GM21786 (cell line): ENCODE measurements around the gene EEPD1.
A peak's percentile ranks its signal among the peaks of the same experiment; 100 is the strongest.
"Not testable (repeated sequence)": the region's sequence is repeated elsewhere in the genome, so short reads cannot be mapped to it uniquely, and the experiment has no call there.

Experiments used
- ATAC-seq: cut with Tn5 transposase; IDR thresholded peaks from one replicate; pipeline ENCODE4 v1.9.1; 2021; ENCODE audit not compliant: unreplicated experiment

Gene EEPD1

GRCh38 chr7:36128448-36129047 is 24.5 kb upstream of the EEPD1 start:
- ATAC-seq = no peak

DNA sequence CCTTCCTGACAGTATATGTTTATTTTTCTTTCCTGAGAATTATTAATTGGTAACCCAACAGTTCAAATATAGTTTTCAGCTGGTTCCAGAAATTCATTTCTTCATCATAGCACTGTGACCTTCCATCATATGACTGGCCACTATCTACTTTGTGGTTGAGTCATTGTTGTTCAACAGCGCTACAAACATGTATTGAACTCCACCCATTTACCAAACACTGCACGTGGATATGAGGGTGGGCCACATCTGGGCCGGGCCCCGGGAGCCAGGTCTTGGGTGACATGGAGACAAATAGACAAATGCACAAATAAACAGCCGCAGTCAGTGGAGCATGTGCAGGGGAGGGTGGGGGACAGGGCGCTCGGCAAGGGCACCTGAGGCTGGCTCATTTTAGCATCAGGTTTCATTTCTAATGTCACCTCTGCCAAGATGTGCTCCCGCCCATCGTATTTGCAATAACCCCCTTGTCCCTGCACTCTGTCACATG is 24.0 kb upstream of the EEPD1 start:
- ATAC-seq = no peak

DNA sequence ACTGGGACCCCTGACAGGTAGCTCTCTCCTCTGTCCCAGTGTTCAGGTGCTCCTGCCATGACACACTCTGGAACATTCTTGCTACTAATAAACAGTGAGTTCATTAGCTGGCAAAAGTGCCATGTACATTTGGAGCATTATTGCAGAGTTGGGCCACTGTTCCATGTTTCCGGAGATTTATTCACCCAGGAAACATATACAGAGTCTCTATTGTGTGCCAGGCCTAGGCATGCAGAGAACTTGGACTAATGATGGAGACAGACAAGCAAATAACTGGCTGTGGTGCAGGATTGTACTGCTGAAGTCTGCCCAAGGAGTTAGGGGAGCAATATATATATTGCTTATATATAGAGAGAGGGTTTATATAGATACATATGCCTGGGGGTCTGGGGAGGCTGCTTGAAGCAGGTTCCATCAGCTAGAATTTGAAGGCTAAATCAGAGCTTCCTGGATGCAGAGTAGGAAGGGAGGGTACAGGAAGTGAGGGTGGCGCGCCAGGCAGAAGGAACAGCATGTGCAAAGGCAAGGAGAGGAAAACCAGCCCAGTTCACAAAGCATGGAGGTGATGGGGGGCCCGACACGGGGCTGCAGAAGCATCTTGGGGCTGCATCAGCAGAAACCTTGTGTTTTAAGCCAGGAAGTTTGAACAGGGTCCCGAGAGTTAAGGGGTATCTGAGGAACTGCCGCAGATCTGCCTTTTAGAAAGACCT is 22.7 kb upstream of the EEPD1 start:
- no peak for ATAC-seq

DNA sequence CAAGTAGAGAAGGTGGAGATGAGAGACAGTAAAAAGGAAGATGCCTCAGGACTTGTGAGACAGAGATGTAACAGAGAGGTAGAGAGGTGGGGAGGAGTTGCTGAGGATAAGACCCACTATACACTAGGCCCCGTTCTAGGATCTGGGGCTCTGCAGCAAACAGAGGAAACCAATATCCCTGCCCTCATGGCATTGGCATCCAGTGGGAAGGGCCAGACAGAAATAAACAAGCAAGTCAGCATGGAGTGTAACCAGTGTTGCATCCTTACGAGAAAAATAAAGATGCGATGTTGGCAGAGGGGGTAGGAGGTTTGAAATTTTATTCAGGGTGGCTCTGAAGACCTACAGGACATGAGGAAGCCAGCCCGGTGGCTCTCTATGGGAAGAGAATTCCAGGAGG is 22.0 kb upstream of the EEPD1 start:
- no peak for ATAC-seq

DNA sequence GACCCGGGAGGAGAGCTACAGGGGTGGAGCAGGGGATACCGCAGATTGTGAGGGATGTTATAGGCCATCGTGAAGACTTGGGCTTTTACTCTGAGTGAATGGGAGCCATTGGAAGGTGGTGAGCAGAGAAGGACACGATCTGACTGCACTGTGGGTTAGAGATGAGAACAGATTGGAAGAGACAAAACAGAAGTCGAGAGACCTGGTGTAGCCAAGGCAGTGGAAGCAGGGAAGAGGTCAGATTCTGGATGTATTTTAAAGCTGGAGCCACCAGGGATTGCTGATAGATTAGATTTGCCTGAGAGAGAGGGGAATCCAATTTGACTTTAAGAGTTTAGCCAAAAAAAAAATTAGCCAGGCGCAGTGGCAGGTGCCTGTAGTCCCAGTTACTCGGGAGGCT is 21.6 kb upstream of the EEPD1 start:
- no peak for ATAC-seq

- ATAC-seq = no peak
These were observed 21.0 kb upstream of the EEPD1 start for GRCh38 chr7:36132012-36132411.

DNA sequence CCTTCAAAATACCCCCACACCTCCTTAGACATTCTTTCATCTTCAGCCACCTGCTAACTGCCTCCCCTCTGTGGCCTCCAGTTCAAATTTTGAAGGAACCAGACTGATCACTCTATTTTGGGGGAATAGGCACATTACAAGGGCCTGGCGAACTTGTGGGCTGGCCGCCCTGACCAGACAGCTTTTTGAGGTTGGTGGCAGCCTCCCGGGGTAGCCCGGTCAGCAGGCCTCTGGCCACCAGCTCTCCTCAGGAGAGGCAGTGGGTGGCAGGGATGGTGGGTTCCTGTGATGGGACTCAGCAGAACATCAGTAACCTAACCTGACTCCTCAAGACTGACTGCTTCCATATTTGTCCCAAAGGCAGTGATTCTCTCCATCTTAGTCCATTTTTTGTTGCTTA is 17.4 kb upstream of the EEPD1 start:
- ATAC-seq = no peak

DNA sequence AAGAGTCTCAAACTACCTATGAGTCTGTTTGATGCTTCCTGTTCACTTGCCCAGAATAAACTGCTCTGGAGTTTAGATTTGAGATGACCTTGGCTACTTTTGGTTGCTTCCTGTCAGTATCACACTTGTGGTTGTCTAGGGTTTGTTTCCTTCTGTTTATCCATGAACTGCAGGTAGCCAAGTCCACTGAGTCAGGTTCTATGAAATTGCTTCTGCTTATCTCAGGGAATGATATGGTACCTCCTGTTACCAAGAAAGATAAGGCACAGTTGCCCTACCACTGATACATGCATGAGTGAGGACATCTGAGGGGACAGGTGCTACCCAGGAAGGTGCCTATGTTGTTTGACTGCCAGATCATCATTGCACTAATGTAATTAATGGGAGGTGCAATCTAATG is 15.8 kb upstream of the EEPD1 start:
- ATAC-seq = no peak

- no peak for ATAC-seq
These were observed 15.3 kb upstream of the EEPD1 start for GRCh38 chr7:36137754-36138153.

- no peak for ATAC-seq
These were observed 14.8 kb upstream of the EEPD1 start for GRCh38 chr7:36138209-36138608.

DNA sequence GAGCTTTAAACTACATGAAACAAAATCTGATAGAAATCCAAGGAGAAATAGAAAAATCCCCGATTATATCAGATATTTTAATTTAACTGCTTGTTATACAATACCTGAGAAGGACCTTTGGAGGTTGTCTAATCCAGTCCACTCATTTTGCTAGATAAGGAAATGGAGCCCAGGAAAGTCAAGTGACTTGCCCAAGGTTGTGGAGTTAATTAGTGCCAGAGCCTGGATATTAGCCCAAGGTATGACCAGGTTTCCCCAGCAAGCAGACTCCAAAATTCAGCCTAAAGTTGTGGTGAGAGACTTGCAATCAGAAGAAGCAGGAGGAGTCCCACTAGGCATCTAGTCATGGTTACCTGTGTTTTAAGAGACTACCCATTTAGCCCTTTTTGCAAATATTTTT is 11.7 kb upstream of the EEPD1 start:
- ATAC-seq = no peak

GRCh38 chr7:36141850-36142249 is 11.2 kb upstream of the EEPD1 start:
- ATAC-seq = no peak

DNA sequence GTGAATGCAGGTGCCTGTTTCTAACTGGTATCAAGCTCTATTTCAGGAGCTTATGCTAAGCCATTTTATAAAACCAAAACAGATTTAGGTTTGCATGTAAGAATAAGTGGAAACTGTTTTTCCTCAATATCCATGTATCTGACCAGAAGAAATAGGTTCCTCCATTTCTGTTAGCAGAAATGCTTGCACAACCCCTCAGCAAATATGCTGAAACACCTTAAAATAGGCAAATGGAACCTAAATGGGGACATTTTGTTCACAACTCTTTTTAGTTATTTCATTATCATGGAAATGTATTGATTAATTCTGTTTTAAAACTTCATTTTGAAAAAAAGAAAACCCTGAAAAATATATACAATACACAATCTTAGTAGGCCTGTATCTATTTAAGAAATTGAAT is 8.9 kb upstream of the EEPD1 start:
- no peak for ATAC-seq

- no peak for ATAC-seq
These were observed 7.4 kb upstream of the EEPD1 start for GRCh38 chr7:36145686-36146085.

GRCh38 chr7:36147361-36147760 is 5.7 kb upstream of the EEPD1 start:
- ATAC-seq = no peak

DNA sequence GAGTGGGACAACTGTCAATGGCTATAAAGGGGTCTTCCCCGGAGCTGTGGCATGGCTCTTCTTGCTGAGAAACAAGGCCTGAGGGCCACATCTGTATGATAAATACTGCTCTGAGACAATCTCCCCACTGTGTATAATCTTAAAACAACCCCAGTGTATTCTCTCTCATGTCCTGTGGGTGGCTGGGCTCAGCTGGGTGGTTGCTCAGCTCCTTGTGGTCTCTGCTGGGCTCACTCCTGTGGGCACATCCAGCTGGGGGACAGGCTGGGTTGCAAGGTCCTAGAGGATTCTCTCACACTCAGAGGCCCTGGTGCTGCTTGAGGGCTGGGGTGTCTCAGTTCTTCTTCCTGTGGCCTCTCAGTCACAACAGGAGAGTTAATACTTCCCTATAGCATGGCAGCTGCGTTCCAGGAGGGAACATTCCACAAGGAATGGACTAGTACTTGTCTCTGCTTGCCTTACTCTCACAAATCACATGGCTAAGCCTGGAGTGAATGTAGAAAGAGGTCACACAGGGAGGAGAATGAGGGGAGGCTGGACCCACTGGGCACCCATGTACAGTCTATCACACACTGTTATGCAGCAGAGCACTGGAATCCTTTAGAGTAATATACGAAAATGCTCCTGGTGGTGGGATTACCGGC is 4.5 kb upstream of the EEPD1 start:
- no peak for ATAC-seq

- not testable (repeated sequence) for ATAC-seq
These were observed 3.8 kb upstream of the EEPD1 start for GRCh38 chr7:36149240-36149639.

- no peak for ATAC-seq
These were observed 3.2 kb upstream of the EEPD1 start for GRCh38 chr7:36149694-36150452.

- ATAC-seq = no peak
These were observed 916 bp upstream of the EEPD1 start for GRCh38 chr7:36151921-36152755.

DNA sequence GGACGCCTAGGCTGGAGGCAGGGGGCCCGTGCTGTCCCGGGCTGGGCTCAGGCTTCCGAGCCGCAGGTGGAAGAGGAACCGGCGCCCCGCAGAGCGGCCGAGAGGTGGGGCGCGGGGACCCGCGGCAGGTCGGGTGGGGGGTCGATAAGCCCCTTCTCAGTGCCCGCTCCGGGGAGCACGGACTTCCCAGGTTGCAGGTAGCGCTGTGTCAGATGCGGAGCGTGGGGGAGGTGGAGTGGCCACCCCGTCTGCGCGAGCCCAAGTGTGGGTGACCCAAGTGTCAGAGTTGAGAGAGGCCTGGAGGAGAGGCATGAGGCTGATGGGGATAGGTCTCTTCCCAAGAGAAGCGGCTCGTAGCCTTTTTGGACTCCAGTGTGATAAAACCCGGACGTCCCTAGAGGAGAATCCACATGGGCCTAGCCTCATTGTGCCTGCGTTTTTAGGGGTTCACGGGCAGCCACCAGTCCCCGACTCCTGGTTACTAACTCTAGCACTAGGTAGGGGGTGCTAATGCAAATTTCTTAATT is 580 bp downstream of the EEPD1 start:
- ATAC-seq = peak; percentile 7
